DMS153 treated with DMSO at 0.1 percent for 48 hours (cell line): ENCODE data around the gene HPSE2.
"Not testable (repeated sequence)": the region's sequence is repeated elsewhere in the genome, so short reads cannot be mapped to it uniquely, and the experiment has no call there.

ENCODE experiments used
- DNase-seq: peaks from one replicate; lab custom pipeline; 2025; ENCODE audit not compliant: unreplicated experiment; lab: John Stamatoyannopoulos, UW

Gene HPSE2

GRCh38 chr10:99170116-99170675 lies 65.5 kb downstream of the HPSE2 start:
- DNase-seq: no peak

GRCh38 chr10:99161165-99161564 lies 74.5 kb downstream of the HPSE2 start:
- no peak for DNase-seq

GRCh38 chr10:99143651-99144050 lies 92.0 kb downstream of the HPSE2 start:
- no peak for DNase-seq

- DNase-seq: no peak
These were observed 92.6 kb downstream of the HPSE2 start for GRCh38 chr10:99143011-99143410.

GRCh38 chr10:99132897-99133296 lies 102.8 kb downstream of the HPSE2 start:
- not testable (repeated sequence) for DNase-seq

- no peak for DNase-seq
These were observed 109.8 kb downstream of the HPSE2 start for GRCh38 chr10:99125879-99126278.

- DNase-seq: no peak
These were observed 111.3 kb downstream of the HPSE2 start for GRCh38 chr10:99124376-99124775.

- DNase-seq: no peak
These were observed 111.8 kb downstream of the HPSE2 start for GRCh38 chr10:99123851-99124250.

GRCh38 chr10:99123336-99123735 lies 112.3 kb downstream of the HPSE2 start:
- DNase-seq: no peak

GRCh38 chr10:99119258-99119748 lies 116.3 kb downstream of the HPSE2 start:
- no peak for DNase-seq

- DNase-seq: no peak
These were observed 119.9 kb downstream of the HPSE2 start for GRCh38 chr10:99115703-99116102.

- DNase-seq: no peak
These were observed 150.3 kb downstream of the HPSE2 start for GRCh38 chr10:99085358-99085757.

- DNase-seq: no peak
These were observed 151.5 kb downstream of the HPSE2 start for GRCh38 chr10:99084161-99084560.

- DNase-seq: no peak
These were observed 155.2 kb downstream of the HPSE2 start for GRCh38 chr10:99080275-99080945.

GRCh38 chr10:99062591-99062990 lies 173.1 kb downstream of the HPSE2 start:
- no peak for DNase-seq

GRCh38 chr10:99058762-99059161 lies 176.9 kb downstream of the HPSE2 start:
- no peak for DNase-seq

- no peak for DNase-seq
These were observed 177.5 kb downstream of the HPSE2 start for GRCh38 chr10:99057936-99058690.

GRCh38 chr10:99045671-99046070 lies 190.0 kb downstream of the HPSE2 start:
- no peak for DNase-seq

GRCh38 chr10:99042051-99042771 lies 193.4 kb downstream of the HPSE2 start:
- DNase-seq: no peak

GRCh38 chr10:99041468-99041867 lies 194.2 kb downstream of the HPSE2 start:
- no peak for DNase-seq

GRCh38 chr10:99013885-99014284 lies 221.8 kb downstream of the HPSE2 start:
- DNase-seq: no peak
